HG02610 (cell line): ENCODE data around the gene CNTNAP2.
"Not testable (repeated sequence)": the region's sequence is repeated elsewhere in the genome, so short reads cannot be mapped to it uniquely, and the experiment has no call there.

Source experiments
- ATAC-seq: cut with Tn5 transposase; IDR thresholded peaks from one replicate; pipeline ENCODE4 v1.9.1; 2021; ENCODE audit warnings: mild to moderate bottlenecking, moderate library complexity; ENCODE audit not compliant: unreplicated experiment

The CNTNAP2 gene

GRCh38 chr7:148434887-148435286, 2318.3 kb downstream of the CNTNAP2 start:
- no peak for ATAC-seq

- no peak for ATAC-seq
These were observed 2319.1 kb downstream of the CNTNAP2 start for GRCh38 chr7:148435715-148436114.

GRCh38 chr7:148436135-148436534, 2319.5 kb downstream of the CNTNAP2 start:
- no peak for ATAC-seq

GRCh38 chr7:148436571-148436970, 2320.0 kb downstream of the CNTNAP2 start:
- no peak for ATAC-seq

GRCh38 chr7:148437043-148437442, 2320.4 kb downstream of the CNTNAP2 start:
- no peak for ATAC-seq

- no peak for ATAC-seq
These were observed 2325.6 kb downstream of the CNTNAP2 start for GRCh38 chr7:148442141-148442655.

- ATAC-seq: no peak
These were observed 2326.3 kb downstream of the CNTNAP2 start for GRCh38 chr7:148442933-148443332.

- no peak for ATAC-seq
These were observed 2328.9 kb downstream of the CNTNAP2 start for GRCh38 chr7:148445260-148446044.

- ATAC-seq: peak; percentile 97
These were observed 2330.7 kb downstream of the CNTNAP2 start for GRCh38 chr7:148447221-148447849.

GRCh38 chr7:148451526-148451925, 2334.9 kb downstream of the CNTNAP2 start:
- not testable (repeated sequence) for ATAC-seq

GRCh38 chr7:148456351-148456750, 2339.8 kb downstream of the CNTNAP2 start:
- ATAC-seq: no peak

- ATAC-seq: no peak
These were observed 2340.8 kb downstream of the CNTNAP2 start for GRCh38 chr7:148457310-148457921.

GRCh38 chr7:148458263-148458662, 2341.7 kb downstream of the CNTNAP2 start:
- ATAC-seq: no peak

- ATAC-seq: no peak
These were observed 2345.0 kb downstream of the CNTNAP2 start for GRCh38 chr7:148461392-148462179.

GRCh38 chr7:148462774-148463173, 2346.2 kb downstream of the CNTNAP2 start:
- not testable (repeated sequence) for ATAC-seq

GRCh38 chr7:148463210-148463609, 2346.6 kb downstream of the CNTNAP2 start:
- ATAC-seq: no peak

GRCh38 chr7:148464947-148465346, 2348.3 kb downstream of the CNTNAP2 start:
- ATAC-seq: no peak

GRCh38 chr7:148465441-148465840, 2348.8 kb downstream of the CNTNAP2 start:
- not testable (repeated sequence) for ATAC-seq

- ATAC-seq: no peak
These were observed 2349.5 kb downstream of the CNTNAP2 start for GRCh38 chr7:148466120-148466519.

- ATAC-seq: no peak
These were observed 2352.1 kb downstream of the CNTNAP2 start for GRCh38 chr7:148468700-148469098.
